H1 (cell line): ENCODE results near the gene SLIT3.

Experiments used
- CEBPB ChIP-seq: IDR thresholded peaks from 2 replicates; pipeline ENCODE4 v1.6.1; 2012; ENCODE audit warnings: low read depth, low read length
- CHD2 ChIP-seq: IDR thresholded peaks from 2 replicates; pipeline ENCODE4 v1.6.1; 2012; ENCODE audit warnings: low read length, improper control_type of control experiment
- TAF1 ChIP-seq: IDR thresholded peaks from 2 replicates; pipeline ENCODE4 v1.6.1; 2011; ENCODE audit warnings: mild to moderate bottlenecking, low read depth, low read length
- TF ChIP-seq, protein P1 (sequence below), 3 experiments: IDR thresholded peaks; 1 replicate in 2 of 3; 2 replicates in 1 of 3; pipeline versions ENCODE4 v1.5.1 to v1.6.1; 2011; ENCODE audit warnings: low read length in 3 of 3, mild to moderate bottlenecking in 3 of 3, inconsistent platforms in 2 of 3, low read depth in 1 of 3, moderate library complexity in 1 of 3; ENCODE audit not compliant: insufficient read depth in 1 of 3; ENCODE audit errors: control extremely low read depth in 1 of 3

DNA sequence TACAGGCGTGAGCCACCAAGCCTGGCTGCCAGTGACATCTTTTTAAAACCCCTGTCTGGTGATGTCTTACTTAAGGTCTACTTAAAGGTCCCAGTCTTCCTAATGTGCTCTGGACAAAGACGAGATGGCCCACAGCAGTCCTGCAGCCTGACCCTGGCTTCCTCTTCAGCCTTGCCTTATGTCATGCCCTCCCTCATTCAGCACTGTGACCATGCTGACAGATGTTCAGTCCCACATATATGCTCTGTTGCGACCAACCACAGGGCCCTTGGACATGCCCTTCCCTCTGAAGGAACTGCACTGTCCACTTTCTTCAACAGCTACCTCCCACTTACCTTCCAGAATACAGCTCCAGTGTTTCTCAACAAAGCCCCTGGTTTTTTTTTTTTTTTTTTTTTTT lies 548.9 kb downstream of the SLIT3 start:
- TF ChIP-seq, protein P1, sequence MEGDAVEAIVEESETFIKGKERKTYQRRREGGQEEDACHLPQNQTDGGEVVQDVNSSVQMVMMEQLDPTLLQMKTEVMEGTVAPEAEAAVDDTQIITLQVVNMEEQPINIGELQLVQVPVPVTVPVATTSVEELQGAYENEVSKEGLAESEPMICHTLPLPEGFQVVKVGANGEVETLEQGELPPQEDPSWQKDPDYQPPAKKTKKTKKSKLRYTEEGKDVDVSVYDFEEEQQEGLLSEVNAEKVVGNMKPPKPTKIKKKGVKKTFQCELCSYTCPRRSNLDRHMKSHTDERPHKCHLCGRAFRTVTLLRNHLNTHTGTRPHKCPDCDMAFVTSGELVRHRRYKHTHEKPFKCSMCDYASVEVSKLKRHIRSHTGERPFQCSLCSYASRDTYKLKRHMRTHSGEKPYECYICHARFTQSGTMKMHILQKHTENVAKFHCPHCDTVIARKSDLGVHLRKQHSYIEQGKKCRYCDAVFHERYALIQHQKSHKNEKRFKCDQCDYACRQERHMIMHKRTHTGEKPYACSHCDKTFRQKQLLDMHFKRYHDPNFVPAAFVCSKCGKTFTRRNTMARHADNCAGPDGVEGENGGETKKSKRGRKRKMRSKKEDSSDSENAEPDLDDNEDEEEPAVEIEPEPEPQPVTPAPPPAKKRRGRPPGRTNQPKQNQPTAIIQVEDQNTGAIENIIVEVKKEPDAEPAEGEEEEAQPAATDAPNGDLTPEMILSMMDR (IDR thresholded peaks at IDR 0.05; ENCODE audit: control extremely low read depth in 1 of 3, insufficient read depth in 1 of 3, low read depth in 1 of 3, low read length in 3 of 3) = no peak
- TF ChIP-seq CEBPB (no peak), CHD2 (no peak), TAF1 (no peak)
